ENCODE results near the gene FBN2. TPM values are rescaled to one million over a fixed set of nuclear protein-coding genes. Genes with fewer than 3 reads are reported as not detected.

The FBN2 gene
- total RNA-seq, 1 experiment from 2014 or later = 0.42 TPM

DNA sequence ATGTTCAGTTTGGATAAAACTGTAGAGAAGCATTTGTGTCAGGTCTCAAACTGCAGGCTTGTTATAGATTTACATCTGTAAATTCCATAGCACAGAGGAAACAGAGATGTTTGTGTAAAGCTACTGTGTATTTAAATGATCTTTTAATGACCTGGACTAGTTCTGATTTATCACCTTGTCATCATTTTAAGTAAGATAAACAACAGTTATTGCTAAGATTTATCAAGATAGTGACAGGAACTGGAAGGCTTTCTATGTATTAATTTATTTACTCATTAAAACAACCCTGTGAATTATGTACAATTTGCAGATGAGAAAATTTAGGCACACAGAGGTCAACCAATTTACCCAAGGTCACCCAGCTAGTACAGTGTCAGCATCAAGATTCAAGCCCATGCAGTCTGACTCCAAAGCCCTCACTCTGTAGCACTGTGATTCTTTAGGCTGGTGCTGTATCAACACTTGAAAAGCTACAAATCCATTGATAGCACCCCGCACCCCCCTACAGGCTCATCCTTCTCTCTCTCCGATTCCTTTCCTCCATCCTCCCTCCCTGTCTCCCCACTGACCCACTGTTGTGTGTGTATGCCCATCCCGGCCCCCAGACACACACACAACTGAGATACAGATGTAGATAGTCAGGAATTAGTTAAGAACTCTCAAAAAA is 184.5 kb downstream of the FBN2 start:
- POLR2A ChIA-PET = no interaction called here
- intact Hi-C loops (cut with micrococcal nuclease) = no loop called here
- no peaks in the 10 kb centered on the region for H3K9me3 ChIP-seq (ENCODE audit: control insufficient read depth in 1 of 2, insufficient read depth in 1 of 2, low read depth in 1 of 2, low read length in 2 of 2)
- no peaks in the 10 kb centered on the region for H3K36me3 ChIP-seq (ENCODE audit: control insufficient read depth in 1 of 2, insufficient read depth in 2 of 2, low read length in 2 of 2)
- H3K4me2 ChIP-seq (ENCODE audit: low read length) = no peak overlapping the region
- H3K9ac ChIP-seq (ENCODE audit: low read length) = no peak overlapping the region
- no peak for TF ChIP-seq SIN3A (IDR thresholded peaks at IDR 0.05; ENCODE audit: low read depth)
- no peak for TF ChIP-seq POLR2AphosphoS5 (IDR thresholded peaks at IDR 0.05; ENCODE audit: low read depth, low read length)
- TF ChIP-seq ELF1 (IDR thresholded peaks at IDR 0.05; ENCODE audit: borderline replicate concordance, low read depth) = no peak
- TF ChIP-seq, protein P1, sequence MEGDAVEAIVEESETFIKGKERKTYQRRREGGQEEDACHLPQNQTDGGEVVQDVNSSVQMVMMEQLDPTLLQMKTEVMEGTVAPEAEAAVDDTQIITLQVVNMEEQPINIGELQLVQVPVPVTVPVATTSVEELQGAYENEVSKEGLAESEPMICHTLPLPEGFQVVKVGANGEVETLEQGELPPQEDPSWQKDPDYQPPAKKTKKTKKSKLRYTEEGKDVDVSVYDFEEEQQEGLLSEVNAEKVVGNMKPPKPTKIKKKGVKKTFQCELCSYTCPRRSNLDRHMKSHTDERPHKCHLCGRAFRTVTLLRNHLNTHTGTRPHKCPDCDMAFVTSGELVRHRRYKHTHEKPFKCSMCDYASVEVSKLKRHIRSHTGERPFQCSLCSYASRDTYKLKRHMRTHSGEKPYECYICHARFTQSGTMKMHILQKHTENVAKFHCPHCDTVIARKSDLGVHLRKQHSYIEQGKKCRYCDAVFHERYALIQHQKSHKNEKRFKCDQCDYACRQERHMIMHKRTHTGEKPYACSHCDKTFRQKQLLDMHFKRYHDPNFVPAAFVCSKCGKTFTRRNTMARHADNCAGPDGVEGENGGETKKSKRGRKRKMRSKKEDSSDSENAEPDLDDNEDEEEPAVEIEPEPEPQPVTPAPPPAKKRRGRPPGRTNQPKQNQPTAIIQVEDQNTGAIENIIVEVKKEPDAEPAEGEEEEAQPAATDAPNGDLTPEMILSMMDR (IDR thresholded peaks at IDR 0.05 in 2 of 3, conservative IDR thresholded peaks at IDR 0.05 in 1 of 3; ENCODE audit: borderline replicate concordance in 1 of 3, insufficient read depth in 1 of 3, low read depth in 2 of 3, low read length in 2 of 3) = no peak
- no peak for TF ChIP-seq SP1 (IDR thresholded peaks at IDR 0.05; ENCODE audit: low read depth)
- TF ChIP-seq POLR2A (IDR thresholded peaks at IDR 0.05; ENCODE audit: borderline replicate concordance, extremely low read depth, insufficient read depth, insufficient read length) = no peak
- no peak for TF ChIP-seq YY1 (IDR thresholded peaks at IDR 0.05; ENCODE audit: extremely low read depth, insufficient replicate concordance, low read depth, low read length)
- TF ChIP-seq REST (IDR thresholded peaks at IDR 0.05; ENCODE audit: low read depth) = no peak
- no peak overlapping the region for H3K27ac ChIP-seq (ENCODE audit: low read depth, low read length)
- DNase-seq (ENCODE audit: low read depth, low spot score) = no peak
- CTCF ChIA-PET = no interaction called here
- peaks cover 0 to 8% of the 10 kb centered on the region in 2 experiments; a peak in 1 of 4 replicates for H3K4me1 ChIP-seq (ENCODE audit: control insufficient read depth in 1 of 2, insufficient read depth in 2 of 2, low read length in 2 of 2)
- BruUV-seq (replicated peaks) = no TSS peak
- H3K27me3 ChIP-seq (ENCODE audit: insufficient read depth, low read length) = no peaks in the 10 kb centered on the region
- no peak overlapping the region for H2AFZ ChIP-seq (ENCODE audit: low read depth, low read length, poor library complexity, severe bottlenecking)
- no peaks in the 10 kb centered on the region for H3K9me2 ChIP-seq (ENCODE audit: insufficient read depth)
- RAD21 ChIA-PET (ENCODE audit: low non-redundant PET in 1 of 2, low total read pairs in 2 of 2, uncharacterized antibody in 2 of 2, unreplicated experiment in 2 of 2) = no interaction called here
- H4K20me1 ChIP-seq (ENCODE audit: insufficient read depth) = no peaks in the 10 kb centered on the region
- ATAC-seq = no peak
- no peaks in the 10 kb centered on the region for H3K79me2 ChIP-seq (ENCODE audit: insufficient read depth, low read length)
- no peak overlapping the region for H3K4me3 ChIP-seq (replicated peaks in 1 of 2; ENCODE audit: low read depth in 1 of 2, low read length in 2 of 2)
